GM21825 (cell line): ENCODE data around the gene RANBP17.
"Not testable (repeated sequence)": the region's sequence is repeated elsewhere in the genome, so short reads cannot be mapped to it uniquely, and the experiment has no call there.

Experiments
- ATAC-seq: cut with Tn5 transposase; IDR thresholded peaks from one replicate; pipeline ENCODE4 v1.9.1; 2021; ENCODE audit warnings: mild to moderate bottlenecking, moderate library complexity; ENCODE audit not compliant: unreplicated experiment

The RANBP17 gene

GRCh38 chr5:170861917-170862766 is at the start of gene RANBP17:
Gene RANBP17, plus strand, starts transcription at chr5:170862018.
- ATAC-seq, result no peak

- ATAC-seq, result no peak
Measured at GRCh38 chr5:170813231-170813630, 48.6 kb upstream of the RANBP17 start.

GRCh38 chr5:170817195-170817594 is 44.6 kb upstream of the RANBP17 start:
- ATAC-seq, result no peak

GRCh38 chr5:170818232-170818631 is 43.6 kb upstream of the RANBP17 start:
- no peak for ATAC-seq

- ATAC-seq, result no peak
Measured at GRCh38 chr5:170819824-170820223, 42.0 kb upstream of the RANBP17 start.

GRCh38 chr5:170821257-170821800 is 40.5 kb upstream of the RANBP17 start:
- no peak for ATAC-seq

GRCh38 chr5:170826117-170826516 is 35.7 kb upstream of the RANBP17 start:
- no peak for ATAC-seq

- ATAC-seq, result no peak
Measured at GRCh38 chr5:170832241-170832640, 29.6 kb upstream of the RANBP17 start.

GRCh38 chr5:170833981-170834380 is 27.8 kb upstream of the RANBP17 start:
- ATAC-seq, result not testable (repeated sequence)

- no peak for ATAC-seq
Measured at GRCh38 chr5:170836226-170836625, 25.6 kb upstream of the RANBP17 start.

- no peak for ATAC-seq
Measured at GRCh38 chr5:170843870-170844269, 17.9 kb upstream of the RANBP17 start.

GRCh38 chr5:170844651-170845050 is 17.2 kb upstream of the RANBP17 start:
- no peak for ATAC-seq

GRCh38 chr5:170846416-170846815 is 15.4 kb upstream of the RANBP17 start:
- no peak for ATAC-seq

- ATAC-seq, result no peak
Measured at GRCh38 chr5:170846846-170847245, 15.0 kb upstream of the RANBP17 start.

GRCh38 chr5:170848033-170848432 is 13.8 kb upstream of the RANBP17 start:
- ATAC-seq, result no peak

GRCh38 chr5:170849374-170849773 is 12.4 kb upstream of the RANBP17 start:
- no peak for ATAC-seq

- no peak for ATAC-seq
Measured at GRCh38 chr5:170854566-170854965, 7.3 kb upstream of the RANBP17 start.

- no peak for ATAC-seq
Measured at GRCh38 chr5:170857066-170857465, 4.8 kb upstream of the RANBP17 start.

GRCh38 chr5:170860415-170860814 is 1.4 kb upstream of the RANBP17 start:
- no peak for ATAC-seq

- no peak for ATAC-seq
Measured at GRCh38 chr5:170860818-170861666, 776 bp upstream of the RANBP17 start.

GRCh38 chr5:170861667-170861916 is 226 bp upstream of the RANBP17 start:
- ATAC-seq, result no peak

GRCh38 chr5:170863646-170864045 is 1.8 kb downstream of the RANBP17 start:
- ATAC-seq, result no peak
